ENCODE results near the gene TMEM72.

DNA sequence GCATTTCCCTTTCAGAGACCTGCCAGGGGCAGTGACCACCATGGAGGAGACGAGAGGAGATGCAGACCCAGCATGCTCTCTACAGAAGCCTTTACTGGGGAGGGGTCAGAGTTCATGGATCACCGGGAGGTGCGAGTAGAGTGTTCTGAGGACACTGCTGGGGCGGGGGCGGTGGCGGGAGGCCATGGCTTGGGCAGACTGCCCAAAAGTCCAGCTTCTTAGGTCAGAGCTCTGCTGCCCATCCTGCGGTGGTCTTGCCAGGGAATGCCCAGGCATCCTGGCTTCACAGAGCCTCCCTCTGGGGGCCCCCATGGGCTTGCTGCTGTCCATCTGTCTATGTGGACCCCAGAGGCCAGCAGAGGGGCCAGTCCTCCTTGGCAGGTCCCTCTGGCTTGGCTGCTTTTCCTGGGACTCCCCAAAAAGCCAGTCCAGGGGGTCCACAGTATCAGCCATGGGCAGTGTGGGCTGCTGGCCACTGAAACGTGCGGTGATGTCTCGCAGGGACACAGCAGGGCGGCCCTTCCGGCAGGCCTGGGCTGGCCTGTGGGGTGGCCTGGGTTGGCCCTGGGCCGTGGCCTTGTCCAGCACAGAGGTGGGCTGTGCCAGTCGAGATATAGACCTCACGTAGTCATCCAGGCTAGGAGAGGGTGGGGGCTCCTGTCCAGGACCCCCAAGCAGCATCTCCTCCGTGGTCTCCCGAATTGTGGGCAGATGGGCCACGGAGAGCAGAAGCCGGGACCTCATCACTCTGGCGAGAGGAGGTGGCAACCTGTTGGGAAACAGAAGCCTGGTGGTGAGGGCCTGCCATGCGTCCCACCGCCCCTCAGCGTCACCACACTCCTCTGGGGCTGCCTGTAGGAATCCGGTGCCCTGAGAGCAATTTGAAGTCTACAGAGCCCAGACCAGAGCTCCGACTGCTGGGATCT is 66.4 kb downstream of the TMEM72 start:
- TF ChIP-seq SIN3A (IDR thresholded peaks at IDR 0.05; ENCODE audit: borderline replicate concordance, insufficient read depth, low read depth, low read length), result no peak
- no peak for TF ChIP-seq TCF7L2 (IDR thresholded peaks at IDR 0.05; ENCODE audit: low read depth, low read length)
- TF ChIP-seq, protein P1, sequence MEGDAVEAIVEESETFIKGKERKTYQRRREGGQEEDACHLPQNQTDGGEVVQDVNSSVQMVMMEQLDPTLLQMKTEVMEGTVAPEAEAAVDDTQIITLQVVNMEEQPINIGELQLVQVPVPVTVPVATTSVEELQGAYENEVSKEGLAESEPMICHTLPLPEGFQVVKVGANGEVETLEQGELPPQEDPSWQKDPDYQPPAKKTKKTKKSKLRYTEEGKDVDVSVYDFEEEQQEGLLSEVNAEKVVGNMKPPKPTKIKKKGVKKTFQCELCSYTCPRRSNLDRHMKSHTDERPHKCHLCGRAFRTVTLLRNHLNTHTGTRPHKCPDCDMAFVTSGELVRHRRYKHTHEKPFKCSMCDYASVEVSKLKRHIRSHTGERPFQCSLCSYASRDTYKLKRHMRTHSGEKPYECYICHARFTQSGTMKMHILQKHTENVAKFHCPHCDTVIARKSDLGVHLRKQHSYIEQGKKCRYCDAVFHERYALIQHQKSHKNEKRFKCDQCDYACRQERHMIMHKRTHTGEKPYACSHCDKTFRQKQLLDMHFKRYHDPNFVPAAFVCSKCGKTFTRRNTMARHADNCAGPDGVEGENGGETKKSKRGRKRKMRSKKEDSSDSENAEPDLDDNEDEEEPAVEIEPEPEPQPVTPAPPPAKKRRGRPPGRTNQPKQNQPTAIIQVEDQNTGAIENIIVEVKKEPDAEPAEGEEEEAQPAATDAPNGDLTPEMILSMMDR (IDR thresholded peaks at IDR 0.05), result no peak
- TF ChIP-seq POLR2AphosphoS5 (IDR thresholded peaks at IDR 0.05; ENCODE audit: low read depth, low read length), result no peak; the same call in 1 of the 2 replicates
